ENCODE measurements around the gene CISD3. TPM values are rescaled to one million over a fixed set of nuclear protein-coding genes. Genes with fewer than 3 reads are reported as not detected.

The CISD3 gene
- total RNA-seq, 4 donors from 2014 or later: 0.26 to 22.0 (median 2.9) TPM

DNA sequence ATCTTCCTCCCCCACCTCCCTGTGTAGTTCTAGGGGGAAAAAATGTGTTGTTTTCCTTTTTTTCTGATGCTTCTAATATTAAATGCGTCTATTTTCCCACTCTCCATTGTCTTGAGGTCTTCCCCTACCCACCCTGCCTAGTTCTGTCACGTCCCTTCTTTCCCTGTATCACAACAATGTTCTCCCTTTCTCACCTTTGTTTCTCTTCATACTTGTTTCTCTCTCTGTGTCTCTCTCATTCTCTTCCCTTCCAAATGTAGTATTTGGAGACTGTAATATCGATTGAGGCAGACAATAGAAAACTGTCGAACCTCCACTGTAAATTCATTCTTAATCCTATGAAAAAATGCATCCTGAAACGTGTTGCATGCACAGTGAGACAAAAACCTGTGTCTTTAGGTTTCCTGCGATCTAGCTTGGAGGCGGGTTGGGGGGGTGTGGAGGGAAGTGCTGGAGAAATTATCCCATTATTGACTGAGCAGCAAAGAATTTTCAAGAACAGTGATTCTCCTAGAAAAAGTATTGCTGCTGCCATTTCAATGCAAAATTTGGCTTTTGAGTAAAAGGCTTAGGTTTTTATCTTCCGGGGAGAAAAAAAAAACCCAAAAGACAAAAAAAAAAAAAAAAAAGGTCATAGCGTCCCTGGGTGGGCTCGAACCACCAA lies 21.1 kb downstream of the CISD3 start:
- peak overlapping the region; percentile 70 to 76 for H3K4me3 ChIP-seq
- H3K9me3 ChIP-seq: no peaks in the 10 kb centered on the region
- H3K4me1 ChIP-seq: peaks cover 0 to 22% of the 10 kb centered on the region in 2 donors
- H3K27ac ChIP-seq: peak overlapping the region; percentile 33 to 81
- DNase-seq: no peak
- H3K36me3 ChIP-seq: no peaks in the 10 kb centered on the region
- intact Hi-C loops (cut with DNase I; ENCODE audit: low total_unique reads): no loop called here
- no peak for TF ChIP-seq POLR2A (IDR thresholded peaks at IDR 0.05)
- TF ChIP-seq, protein P1, sequence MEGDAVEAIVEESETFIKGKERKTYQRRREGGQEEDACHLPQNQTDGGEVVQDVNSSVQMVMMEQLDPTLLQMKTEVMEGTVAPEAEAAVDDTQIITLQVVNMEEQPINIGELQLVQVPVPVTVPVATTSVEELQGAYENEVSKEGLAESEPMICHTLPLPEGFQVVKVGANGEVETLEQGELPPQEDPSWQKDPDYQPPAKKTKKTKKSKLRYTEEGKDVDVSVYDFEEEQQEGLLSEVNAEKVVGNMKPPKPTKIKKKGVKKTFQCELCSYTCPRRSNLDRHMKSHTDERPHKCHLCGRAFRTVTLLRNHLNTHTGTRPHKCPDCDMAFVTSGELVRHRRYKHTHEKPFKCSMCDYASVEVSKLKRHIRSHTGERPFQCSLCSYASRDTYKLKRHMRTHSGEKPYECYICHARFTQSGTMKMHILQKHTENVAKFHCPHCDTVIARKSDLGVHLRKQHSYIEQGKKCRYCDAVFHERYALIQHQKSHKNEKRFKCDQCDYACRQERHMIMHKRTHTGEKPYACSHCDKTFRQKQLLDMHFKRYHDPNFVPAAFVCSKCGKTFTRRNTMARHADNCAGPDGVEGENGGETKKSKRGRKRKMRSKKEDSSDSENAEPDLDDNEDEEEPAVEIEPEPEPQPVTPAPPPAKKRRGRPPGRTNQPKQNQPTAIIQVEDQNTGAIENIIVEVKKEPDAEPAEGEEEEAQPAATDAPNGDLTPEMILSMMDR (IDR thresholded peaks at IDR 0.05): no peak
- no peaks in the 10 kb centered on the region for H3K27me3 ChIP-seq

- Histone ChIP-seq H3K9me3 (no peaks in the 10 kb centered on the region), H3K4me3 (peak overlapping the region; percentile 70 to 76), H3K4me1 (peaks cover 0 to 16% of the 10 kb centered on the region in 2 donors), H3K27ac (peak overlapping the region; percentile 69 to 81), H3K36me3 (no peaks in the 10 kb centered on the region), H3K27me3 (no peaks in the 10 kb centered on the region)
- intact Hi-C loops (cut with DNase I; ENCODE audit: low total_unique reads): no loop called here
- DNase-seq: peak; percentile 84 to 85
- no peak for TF ChIP-seq POLR2A (IDR thresholded peaks at IDR 0.05)
- TF ChIP-seq, protein P1 (IDR thresholded peaks at IDR 0.05): no peak
Observed at GRCh38 chr17:38751808-38752307, 21.7 kb downstream of the CISD3 start.

- TF ChIP-seq, protein P1 (IDR thresholded peaks at IDR 0.05): peak in 1 of 4 experiments; percentile 12
- TF ChIP-seq POLR2A (IDR thresholded peaks at IDR 0.05): peak; percentile 30 to 42
- intact Hi-C loops (cut with DNase I; ENCODE audit: low total_unique reads): no loop called here
- Histone ChIP-seq H3K27me3 (no peaks in the 10 kb centered on the region), H3K4me1 (peaks cover 0 to 13% of the 10 kb centered on the region in 2 donors), H3K36me3 (no peaks in the 10 kb centered on the region), H3K27ac (peak within 1 kb of the TSS; percentile 69 to 82), H3K4me3 (peak within 1 kb of the TSS; percentile 70 to 76), H3K9me3 (no peaks in the 10 kb centered on the region)
- peak; percentile 96 to 99 for DNase-seq
Observed at GRCh38 chr17:38752308-38753070, 22.3 kb downstream of the CISD3 start, which contains the start of gene PSMB3. TSS of gene PSMB3 (plus strand) at chr17:38752741. CDS start at chr17:38752827, 86 bp downstream.

DNA sequence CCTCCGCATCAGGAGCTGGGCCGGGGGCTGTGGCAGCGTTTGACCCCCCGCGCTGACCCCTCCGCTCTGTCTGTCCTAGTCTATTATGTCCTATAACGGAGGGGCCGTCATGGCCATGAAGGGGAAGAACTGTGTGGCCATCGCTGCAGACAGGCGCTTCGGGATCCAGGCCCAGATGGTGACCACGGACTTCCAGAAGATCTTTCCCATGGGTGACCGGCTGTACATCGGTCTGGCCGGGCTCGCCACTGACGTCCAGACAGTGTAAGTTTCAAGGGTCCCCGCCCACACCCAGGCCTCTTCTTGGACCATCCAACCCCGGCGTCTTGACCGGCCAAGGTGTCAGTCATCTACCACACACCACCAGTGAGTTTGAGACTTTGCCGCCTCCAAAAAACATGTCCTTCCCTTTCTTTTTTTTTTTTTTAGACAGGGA lies 22.9 kb downstream of the CISD3 start:
- Histone ChIP-seq H3K27me3 (no peaks in the 10 kb centered on the region), H3K9me3 (no peaks in the 10 kb centered on the region), H3K36me3 (no peaks in the 10 kb centered on the region), H3K4me3 (peak overlapping the region; percentile 70 to 76), H3K4me1 (peaks cover 0 to 13% of the 10 kb centered on the region in 2 donors), H3K27ac (peak overlapping the region; percentile 69 to 82)
- intact Hi-C loops (cut with DNase I; ENCODE audit: low total_unique reads): no loop called here
- DNase-seq: peak in 1 of 2 donors; percentile 38
- TF ChIP-seq, protein P1 (IDR thresholded peaks at IDR 0.05): no peak
- no peak for TF ChIP-seq POLR2A (IDR thresholded peaks at IDR 0.05)
